Endodermal cell (in vitro differentiated cells): ENCODE results near the gene LSAMP. TPM values are rescaled to one million over a fixed set of nuclear protein-coding genes. Genes with fewer than 3 reads are reported as not detected.

Experiments
- DNase-seq: peaks from one replicate; pipeline ENCODE4 v3.0.0-alpha.2; 2017
- H3K27ac ChIP-seq: 2 replicates; pipeline ENCODE4 v1.5.1; 2013; ENCODE audit warnings: mild to moderate bottlenecking, low read depth, low read length, moderate library complexity
- H3K27me3 ChIP-seq: 2 replicates; pipeline ENCODE4 v1.6.1; 2013; ENCODE audit warnings: mild to moderate bottlenecking, low read length, moderate library complexity; ENCODE audit not compliant: insufficient read depth, control insufficient read depth, poor library complexity, severe bottlenecking
- H3K36me3 ChIP-seq: 2 replicates; pipeline ENCODE4 v1.7.0; 2013; ENCODE audit warnings: mild to moderate bottlenecking, low read length, moderate library complexity; ENCODE audit not compliant: control insufficient read depth, insufficient read depth
- H3K4me1 ChIP-seq: one replicate; pipeline ENCODE4 v1.7.0; 2013; ENCODE audit warnings: low read length; ENCODE audit not compliant: control insufficient read depth, insufficient read depth
- H3K4me3 ChIP-seq: 2 replicates; pipeline ENCODE4 v1.5.1; 2013; ENCODE audit warnings: mild to moderate bottlenecking, low read length, moderate library complexity
- H3K9ac ChIP-seq: 2 replicates; pipeline ENCODE4 v1.6.1; 2013; ENCODE audit warnings: mild to moderate bottlenecking, low read length, moderate library complexity; ENCODE audit not compliant: poor library complexity, severe bottlenecking; ENCODE audit errors: extremely low read depth
- H3K9me3 ChIP-seq: 2 replicates; pipeline ENCODE4 v1.6.1; 2013; ENCODE audit warnings: mild to moderate bottlenecking, low read length, moderate library complexity; ENCODE audit not compliant: control insufficient read depth
- H3K27ac Mint-ChIP-seq: 2 replicates; pipeline ENCODE4 v1.8.0; 2020; ENCODE audit warnings: mixed read lengths
- H3K27me3 Mint-ChIP-seq: 2 replicates; pipeline ENCODE4 v1.8.0; 2021; ENCODE audit warnings: mild to moderate bottlenecking, mixed read lengths; ENCODE audit not compliant: insufficient read depth
- H3K36me3 Mint-ChIP-seq: 2 replicates; pipeline ENCODE4 v1.8.0; 2020; ENCODE audit warnings: low read depth, mixed read lengths
- H3K4me1 Mint-ChIP-seq: 2 replicates; pipeline ENCODE4 v1.8.0; 2020; ENCODE audit warnings: mixed read lengths
- H3K4me3 Mint-ChIP-seq: 2 replicates; pipeline ENCODE4 v1.8.0; 2020; ENCODE audit warnings: mild to moderate bottlenecking, moderate library complexity, mixed read lengths
- H3K9me3 Mint-ChIP-seq: 2 replicates; pipeline ENCODE4 v1.8.0; 2020; ENCODE audit warnings: mild to moderate bottlenecking, mixed read lengths
- WGBS, 2 experiments: methylation state at CpG; one replicate each; pipeline versions ENCODE4 v1.1.5 to v1.1.7; 2013; ENCODE audit warnings: missing lambda C conversion rate in 2 of 2, mixed read lengths in 1 of 2; ENCODE audit not compliant: insufficient coverage in 1 of 2, insufficient read length in 1 of 2; 5-methylcytosine and 5-hydroxymethylcytosine counted together
- total RNA-seq, 2 donors: library from RNA; stranded (reverse); fragmentation: NEBNext Ultra II Directional in 1 of 2; extraction: Animal tissue kit (Norgen Biotek cat#: 25700) in 1 of 2; gene quantifications; 2 replicates in 1 of 2; 3 replicates in 1 of 2; pipeline ENCODE4 v1.2.1, GENCODE V29; 2021
- TF ChIP-seq, protein P1 (sequence below): fragments of 200-600 bp; sonication (generic); conservative IDR thresholded peaks from 2 replicates; pipeline ENCODE4 v1.5.0; 2021; ENCODE audit warnings: antibody characterized with exemption, mild to moderate bottlenecking

The LSAMP gene
- total RNA-seq, 2 donors from 2014 or later, result 4.4 to 10.2 TPM

DNA sequence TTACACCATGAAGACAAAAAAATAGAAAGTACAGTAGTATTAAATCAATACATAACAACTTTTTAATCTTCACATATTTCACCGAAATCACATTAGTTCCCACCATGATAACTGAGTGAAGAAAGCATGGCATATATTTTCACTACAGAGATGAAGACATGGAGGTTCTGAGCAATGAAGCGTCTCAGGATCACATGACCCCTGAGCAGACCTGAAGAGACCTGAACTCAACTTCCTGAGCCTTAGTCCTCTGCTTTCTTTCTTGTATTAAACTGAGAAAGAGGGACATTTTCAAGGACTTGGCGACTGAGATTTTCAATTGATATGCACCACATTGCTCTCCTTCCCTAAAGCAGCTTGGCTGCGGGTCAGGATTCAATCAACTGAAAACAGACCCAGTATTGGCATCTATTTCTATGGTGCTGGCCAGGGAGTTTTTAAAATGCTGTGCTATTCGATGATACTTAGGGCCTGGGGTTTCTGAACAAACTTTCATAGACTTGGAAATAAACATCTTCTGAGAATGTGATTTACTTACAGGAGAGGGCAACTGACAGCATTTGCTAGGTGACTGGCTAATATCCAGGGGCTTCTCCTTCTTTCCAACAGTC lies 165.1 kb downstream of the LSAMP start:
- no peak overlapping the region for H3K27ac ChIP-seq
- H3K27me3 ChIP-seq, result no peaks in the 10 kb centered on the region
- H3K9me3 ChIP-seq, result no peaks in the 10 kb centered on the region
- Mint-ChIP-seq H3K4me3 (no peak overlapping the region), H3K27me3 (no peaks in the 10 kb centered on the region), H3K36me3 (no peaks in the 10 kb centered on the region), H3K9me3 (no peaks in the 10 kb centered on the region), H3K27ac (no peak overlapping the region), H3K4me1 (peaks cover 3% of the 10 kb centered on the region)
- no peak overlapping the region for H3K4me3 ChIP-seq
- DNase-seq, result no peak
- no peaks in the 10 kb centered on the region for H3K4me1 ChIP-seq
- no peak overlapping the region for H3K9ac ChIP-seq
- WGBS, 2 experiments, result 87 to 88% methylated on average over 4 to 5 of the region's 5 CpGs
- H3K36me3 ChIP-seq, result no peaks in the 10 kb centered on the region
- TF ChIP-seq, protein P1, sequence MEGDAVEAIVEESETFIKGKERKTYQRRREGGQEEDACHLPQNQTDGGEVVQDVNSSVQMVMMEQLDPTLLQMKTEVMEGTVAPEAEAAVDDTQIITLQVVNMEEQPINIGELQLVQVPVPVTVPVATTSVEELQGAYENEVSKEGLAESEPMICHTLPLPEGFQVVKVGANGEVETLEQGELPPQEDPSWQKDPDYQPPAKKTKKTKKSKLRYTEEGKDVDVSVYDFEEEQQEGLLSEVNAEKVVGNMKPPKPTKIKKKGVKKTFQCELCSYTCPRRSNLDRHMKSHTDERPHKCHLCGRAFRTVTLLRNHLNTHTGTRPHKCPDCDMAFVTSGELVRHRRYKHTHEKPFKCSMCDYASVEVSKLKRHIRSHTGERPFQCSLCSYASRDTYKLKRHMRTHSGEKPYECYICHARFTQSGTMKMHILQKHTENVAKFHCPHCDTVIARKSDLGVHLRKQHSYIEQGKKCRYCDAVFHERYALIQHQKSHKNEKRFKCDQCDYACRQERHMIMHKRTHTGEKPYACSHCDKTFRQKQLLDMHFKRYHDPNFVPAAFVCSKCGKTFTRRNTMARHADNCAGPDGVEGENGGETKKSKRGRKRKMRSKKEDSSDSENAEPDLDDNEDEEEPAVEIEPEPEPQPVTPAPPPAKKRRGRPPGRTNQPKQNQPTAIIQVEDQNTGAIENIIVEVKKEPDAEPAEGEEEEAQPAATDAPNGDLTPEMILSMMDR, result no peak

DNA sequence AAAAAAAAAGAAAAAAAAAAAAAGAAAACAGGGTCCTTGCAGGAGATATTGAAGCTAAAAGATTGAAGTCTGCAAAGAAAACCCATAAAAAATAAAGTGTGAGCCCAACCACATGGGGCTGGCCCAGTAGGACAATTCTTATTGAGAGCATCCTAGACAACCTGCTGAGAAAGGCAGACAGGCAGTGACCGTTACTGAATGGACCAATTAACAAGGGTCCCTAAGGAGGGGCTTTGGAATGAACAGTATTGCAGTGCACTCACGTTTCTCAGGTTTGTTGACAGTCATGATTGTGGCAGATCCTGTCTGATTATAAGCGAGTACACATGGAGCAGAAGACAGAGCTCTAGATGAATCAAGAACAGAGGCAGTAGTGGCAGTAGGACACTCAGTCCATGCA lies 168.6 kb downstream of the LSAMP start:
- Histone ChIP-seq H3K27ac (no peak overlapping the region), H3K9me3 (no peaks in the 10 kb centered on the region), H3K4me3 (no peak overlapping the region), H3K4me1 (no peaks in the 10 kb centered on the region), H3K9ac (no peak overlapping the region), H3K27me3 (no peaks in the 10 kb centered on the region), H3K36me3 (no peaks in the 10 kb centered on the region)
- Mint-ChIP-seq H3K4me3 (no peak overlapping the region), H3K36me3 (no peaks in the 10 kb centered on the region), H3K27ac (no peak overlapping the region), H3K27me3 (no peaks in the 10 kb centered on the region), H3K9me3 (no peaks in the 10 kb centered on the region), H3K4me1 (peaks cover 14% of the 10 kb centered on the region)
- DNase-seq, result no peak
- WGBS, 2 experiments, result 49 to 71% methylated on average over 3 of the region's 3 CpGs
- TF ChIP-seq, protein P1, result no peak

DNA sequence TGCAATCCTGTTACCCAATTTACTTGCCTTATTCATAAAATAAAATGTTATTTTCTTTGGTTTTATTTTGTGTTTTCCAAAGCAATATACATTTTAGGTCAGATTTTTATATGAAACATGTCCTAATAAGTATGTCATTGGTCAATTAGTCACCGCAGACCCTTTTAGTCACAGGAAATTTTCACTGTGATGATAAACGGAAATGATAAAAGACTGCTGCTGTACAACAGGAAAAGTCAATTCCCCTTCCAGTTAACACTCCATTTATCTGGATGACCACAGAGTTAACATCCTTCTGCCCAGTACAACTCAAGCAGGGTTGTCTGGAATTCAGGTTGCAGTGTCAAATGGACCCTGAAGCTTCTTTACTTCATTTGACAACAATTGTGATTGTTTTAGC lies 175.2 kb downstream of the LSAMP start:
- Mint-ChIP-seq H3K36me3 (no peaks in the 10 kb centered on the region), H3K9me3 (no peaks in the 10 kb centered on the region), H3K27ac (no peak overlapping the region), H3K4me3 (no peak overlapping the region), H3K4me1 (peaks cover 23% of the 10 kb centered on the region), H3K27me3 (peaks cover 1% of the 10 kb centered on the region)
- Histone ChIP-seq H3K27me3 (no peaks in the 10 kb centered on the region), H3K4me3 (no peak overlapping the region), H3K27ac (no peak overlapping the region), H3K36me3 (no peaks in the 10 kb centered on the region), H3K9me3 (no peaks in the 10 kb centered on the region), H3K9ac (no peak overlapping the region), H3K4me1 (no peaks in the 10 kb centered on the region)
- WGBS, 2 experiments, result 95 to 100% methylated on average over 1 to 2 of the region's 2 CpGs
- TF ChIP-seq, protein P1, result no peak
- DNase-seq, result no peak
